NCI-H2107 treated with DMSO at 0.1 percent for 48 hours (cell line): ENCODE measurements around the gene GDAP2.

Experiments
- DNase-seq: peaks from one replicate; lab custom pipeline; 2025; ENCODE audit not compliant: unreplicated experiment; lab: John Stamatoyannopoulos, UW

Gene GDAP2

DNA sequence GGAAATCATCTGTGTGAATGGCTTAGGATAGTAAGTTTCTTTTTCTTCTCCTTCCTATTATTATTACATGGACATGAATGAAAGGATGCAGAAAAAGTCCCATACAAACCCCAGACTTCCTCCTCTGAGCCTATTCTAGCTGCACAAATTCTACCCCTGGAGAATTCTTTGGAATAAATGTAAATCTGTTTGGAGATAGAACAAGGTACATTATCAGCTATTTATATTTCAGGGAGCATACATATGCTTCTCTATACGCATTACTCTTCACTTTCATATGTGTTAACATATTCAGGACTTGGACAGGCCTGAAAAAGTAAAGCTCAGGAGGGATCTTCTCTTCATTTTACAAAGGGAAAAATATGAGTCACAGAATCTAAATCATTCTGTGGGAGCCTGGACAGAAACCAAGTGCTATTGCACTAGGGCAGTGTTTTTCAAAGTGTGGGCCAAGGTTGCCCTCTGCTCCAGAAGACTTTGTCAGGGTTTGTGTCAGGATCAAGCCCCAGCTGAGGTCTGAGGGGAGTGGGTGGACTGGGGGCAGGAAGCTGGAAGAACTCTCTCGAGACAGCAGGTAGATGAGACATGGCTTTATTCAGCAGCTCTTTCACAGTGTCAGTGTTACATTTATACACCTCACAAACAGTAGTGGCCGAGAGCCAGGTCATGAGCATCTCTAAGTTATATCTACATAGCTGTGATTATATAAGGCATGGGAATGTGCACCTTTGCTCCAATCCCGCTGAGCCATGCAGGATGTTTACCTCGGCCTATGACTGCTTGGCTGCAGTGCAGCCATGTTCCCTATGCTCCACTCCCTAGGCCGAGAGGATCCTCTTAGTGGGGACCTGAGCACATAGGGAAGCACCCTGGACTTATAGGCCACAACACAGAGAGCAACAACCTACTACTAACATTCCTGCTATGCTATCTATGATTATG is 114.3 kb downstream of the GDAP2 start:
- DNase-seq, result no peak
